IPS-NIHi11 (cell line): Measurements from ENCODE around the gene TMSB10.
A peak's percentile ranks its signal among the peaks of the same experiment; 100 is the strongest.
"Not testable (repeated sequence)": the region's sequence is repeated elsewhere in the genome, so short reads cannot be mapped to it uniquely, and the experiment has no call there.

ENCODE experiments used
- DNase-seq: peaks from one replicate; pipeline ENCODE4 v3.0.0; 2012; ENCODE audit warnings: mixed read lengths, low spot score

TMSB10 gene

GRCh38 chr2:84904717-84905174 lies 710 bp upstream of the TMSB10 start:
- DNase-seq, result peak; percentile 66

DNA sequence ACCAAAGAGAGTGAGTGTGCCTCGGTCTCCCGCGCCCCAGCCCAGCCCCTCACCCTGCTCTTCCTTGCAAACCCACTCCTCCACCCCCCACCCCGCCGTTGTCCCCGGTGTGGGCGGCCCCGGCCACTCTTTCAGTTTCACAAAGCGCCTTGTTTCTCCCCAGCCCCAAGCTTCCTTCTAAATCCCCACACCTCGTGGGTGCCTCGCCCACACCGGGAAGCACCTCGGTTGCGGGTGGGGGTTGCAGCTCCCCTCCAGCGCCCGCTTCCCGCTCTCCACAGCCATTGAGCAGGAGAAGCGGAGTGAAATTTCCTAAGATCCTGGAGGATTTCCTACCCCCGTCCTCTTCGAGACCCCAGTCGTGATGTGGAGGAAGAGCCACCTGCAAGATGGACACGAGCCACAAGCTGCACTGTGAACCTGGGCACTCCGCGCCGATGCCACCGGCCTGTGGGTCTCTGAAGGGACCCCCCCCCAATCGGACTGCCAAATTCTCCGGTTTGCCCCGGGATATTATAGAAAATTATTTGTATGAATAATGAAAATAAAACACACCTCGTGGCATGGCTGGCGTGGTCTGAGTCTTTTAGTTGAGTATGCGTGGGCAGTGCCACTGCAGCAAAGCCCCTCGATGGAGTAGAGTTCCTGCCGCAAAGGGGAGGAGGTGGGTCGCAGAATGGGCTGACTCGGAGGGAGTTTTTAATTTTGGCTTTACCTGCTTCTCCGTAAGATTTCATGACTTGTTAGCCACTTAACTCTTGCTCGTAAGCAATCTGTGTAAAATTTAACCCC lies 848 bp downstream of the TMSB10 start:
- DNase-seq, result peak; percentile 39

DNA sequence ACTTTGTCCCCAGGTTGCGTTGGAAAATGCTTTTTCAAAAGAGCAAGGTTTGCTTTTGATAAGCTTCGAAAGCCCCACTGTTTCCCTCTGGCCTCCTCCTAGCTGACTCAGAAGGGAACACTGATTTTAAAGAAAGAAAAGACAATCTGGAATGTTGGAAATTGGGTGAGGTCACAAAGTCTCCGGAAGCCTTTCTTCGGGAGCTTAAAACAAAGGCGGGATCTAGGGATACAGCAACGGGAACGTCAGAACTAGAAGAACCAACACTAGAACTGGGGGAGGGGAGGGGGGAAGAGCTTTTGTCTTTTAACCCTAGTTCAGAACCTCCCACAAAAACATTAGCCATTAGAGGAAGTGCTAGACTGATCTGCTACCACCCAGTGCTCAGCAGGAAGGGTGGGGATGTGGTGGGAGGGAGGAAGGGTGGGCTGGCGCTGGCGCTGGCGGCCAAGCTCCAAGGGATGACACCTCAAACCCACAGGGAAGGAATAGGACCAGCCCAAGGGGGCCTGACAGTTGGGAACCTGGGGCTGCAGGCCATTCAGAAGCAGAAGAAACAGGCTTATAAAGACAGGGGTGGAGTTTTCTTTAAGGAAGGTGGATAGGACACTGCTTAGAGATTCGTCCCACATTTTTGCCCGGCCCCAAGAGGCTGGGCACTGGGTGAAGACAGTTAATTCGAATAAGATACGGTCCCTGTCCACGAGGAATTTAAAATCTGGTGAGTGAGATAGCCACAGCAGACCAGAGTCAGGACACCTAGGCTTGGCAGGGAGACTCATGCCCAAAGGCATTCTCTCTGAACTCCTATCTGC lies 1.7 kb downstream of the TMSB10 start:
- DNase-seq, result peak; percentile 48

DNA sequence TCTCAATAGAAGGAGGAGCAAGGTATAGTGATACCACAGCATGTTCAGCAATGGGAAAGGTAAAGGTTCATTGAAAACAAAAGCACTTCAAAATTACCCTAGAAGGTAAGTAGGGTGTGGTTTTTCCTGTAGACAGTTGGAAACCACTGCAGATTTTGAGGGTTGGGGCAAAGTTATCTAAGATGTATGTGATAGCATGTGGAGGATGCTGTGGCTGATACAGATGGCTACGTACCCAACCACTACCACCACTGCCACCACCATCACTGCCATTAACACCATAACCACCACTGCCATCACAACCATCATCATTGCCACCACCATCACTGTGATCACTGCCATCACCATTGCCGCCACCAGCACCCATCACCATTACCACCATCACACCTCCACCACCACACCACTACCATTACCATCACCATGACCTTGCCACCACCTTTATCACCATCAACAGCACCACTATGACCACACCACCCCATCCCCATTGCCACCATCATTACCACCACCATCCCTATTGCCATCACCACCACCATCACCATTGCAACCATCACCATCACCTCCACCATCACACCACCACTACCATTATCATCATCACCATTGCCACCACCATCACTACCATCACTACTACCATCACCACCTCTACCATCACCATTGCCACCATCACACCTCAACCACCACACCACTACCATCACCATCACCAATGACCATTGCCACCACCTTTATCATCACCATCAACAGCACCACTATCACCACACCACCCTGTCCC lies 3.7 kb downstream of the TMSB10 start:
- no peak for DNase-seq

GRCh38 chr2:84911135-84911678 lies 5.8 kb downstream of the TMSB10 start:
- no peak for DNase-seq

DNA sequence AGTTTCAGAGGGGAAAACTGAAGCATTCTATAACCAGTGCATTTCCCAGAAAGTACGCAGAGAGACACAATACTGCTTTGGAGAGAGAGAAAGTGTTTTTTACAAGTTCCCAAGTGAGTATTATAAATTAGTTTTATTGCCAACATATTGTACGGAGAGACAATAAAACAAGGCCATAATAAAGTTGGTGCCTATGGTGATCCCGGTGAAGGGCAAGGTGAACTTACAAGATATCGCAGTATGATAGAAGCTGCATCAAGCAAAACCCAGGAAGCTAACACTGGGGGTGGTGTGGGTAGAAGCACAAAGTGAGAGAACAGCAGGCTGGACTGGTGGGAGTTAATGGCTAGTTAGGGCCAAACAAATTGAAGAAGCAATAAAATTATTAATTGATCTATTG lies 7.5 kb downstream of the TMSB10 start:
- no peak for DNase-seq

- DNase-seq, result no peak
Observed at GRCh38 chr2:84914334-84914733, 8.9 kb downstream of the TMSB10 start.

- not testable (repeated sequence) for DNase-seq
Observed at GRCh38 chr2:84915675-84916074, 10.2 kb downstream of the TMSB10 start.

- not testable (repeated sequence) for DNase-seq
Observed at GRCh38 chr2:84917821-84918220, 12.4 kb downstream of the TMSB10 start.

DNA sequence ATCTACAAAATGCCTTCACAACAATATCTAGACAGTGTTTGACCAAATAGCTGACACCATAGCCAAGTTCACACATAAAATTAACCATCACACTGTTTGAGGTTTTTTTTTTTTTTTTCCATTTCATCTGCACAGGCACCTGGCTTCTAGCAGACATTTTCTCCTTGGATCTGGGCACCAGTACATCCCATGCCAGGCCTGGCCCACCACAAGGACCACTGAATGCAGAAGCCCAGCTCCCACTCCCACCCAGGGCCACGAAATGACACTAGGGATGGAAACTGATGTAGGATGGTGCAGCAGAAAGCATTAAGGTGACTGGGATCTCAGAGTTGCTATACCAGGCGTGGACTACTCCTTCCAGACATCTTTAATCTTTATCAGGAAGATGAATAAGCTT lies 13.0 kb downstream of the TMSB10 start:
- no peak for DNase-seq

DNA sequence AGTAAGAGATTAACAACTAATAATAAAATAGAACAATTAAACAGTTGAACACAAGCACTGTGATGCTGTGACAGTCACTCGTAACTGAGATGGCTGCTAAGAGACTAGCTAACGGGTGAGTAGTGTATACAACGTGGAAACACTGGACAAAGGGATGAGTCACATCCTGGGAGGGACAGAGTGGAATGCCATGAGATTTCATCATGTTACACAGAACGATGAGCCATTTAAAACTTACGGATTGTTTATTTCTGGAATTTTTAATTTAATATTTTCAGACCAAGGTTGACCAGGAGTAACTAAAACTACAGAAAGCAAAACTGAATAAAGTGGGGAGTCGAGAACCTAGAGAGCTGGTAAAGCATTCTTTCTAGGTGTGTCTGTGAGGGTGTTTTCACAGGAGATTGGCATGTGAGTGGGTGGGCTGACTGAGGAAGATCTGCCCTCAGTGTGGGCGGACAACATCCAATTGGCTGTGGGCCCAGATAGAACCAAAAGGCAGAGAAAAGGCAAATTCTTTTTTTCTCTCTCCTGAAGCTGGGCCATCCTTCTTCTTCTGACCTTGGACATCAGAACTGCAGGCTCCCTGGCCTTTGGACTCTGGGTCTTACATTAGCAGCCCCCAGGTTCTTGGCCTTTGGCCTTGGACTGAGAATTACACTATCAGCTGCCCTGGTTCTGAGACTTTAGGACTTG lies 14.6 kb downstream of the TMSB10 start:
- DNase-seq, result no peak

DNA sequence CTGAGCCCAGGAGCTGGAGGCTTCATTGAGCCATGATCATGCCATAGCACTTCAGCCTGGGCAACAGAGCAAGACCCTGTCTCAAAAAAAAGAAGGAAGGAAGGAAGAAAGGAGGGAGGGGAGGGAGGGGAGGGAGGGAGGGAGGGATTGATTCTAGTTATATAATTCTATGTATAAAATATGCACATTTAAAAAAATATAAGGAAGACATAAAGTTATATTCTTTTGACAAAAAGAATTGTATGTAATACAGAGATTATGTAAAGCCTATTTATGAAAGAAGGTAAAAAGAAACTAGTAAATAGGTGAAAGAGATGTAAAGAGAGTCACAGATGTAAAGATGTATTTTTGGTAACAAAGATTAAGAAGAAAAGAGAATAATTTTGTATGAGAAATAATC lies 17.6 kb downstream of the TMSB10 start:
- DNase-seq, result no peak

GRCh38 chr2:84924173-84925106 lies 19.0 kb downstream of the TMSB10 start:
- DNase-seq, result no peak

DNA sequence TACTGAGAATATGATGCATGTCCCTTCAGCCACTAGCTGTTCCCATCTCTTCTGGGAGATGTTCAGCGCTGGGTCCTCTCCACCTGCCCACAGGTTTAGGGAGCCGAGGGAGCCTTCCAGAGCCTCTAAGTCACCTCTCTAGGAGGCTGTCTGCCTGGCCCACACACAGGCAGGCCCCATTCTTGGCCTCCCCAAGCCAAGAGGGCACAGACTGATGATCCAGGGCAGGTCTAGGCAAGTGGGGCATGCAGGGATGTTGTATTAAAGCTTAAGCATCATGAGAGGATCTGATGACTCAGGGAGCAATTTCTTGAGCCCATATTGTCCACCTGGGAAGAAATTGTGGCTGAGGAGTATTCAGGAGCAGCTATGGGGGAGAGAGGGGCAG lies 19.9 kb downstream of the TMSB10 start:
- no peak for DNase-seq

DNA sequence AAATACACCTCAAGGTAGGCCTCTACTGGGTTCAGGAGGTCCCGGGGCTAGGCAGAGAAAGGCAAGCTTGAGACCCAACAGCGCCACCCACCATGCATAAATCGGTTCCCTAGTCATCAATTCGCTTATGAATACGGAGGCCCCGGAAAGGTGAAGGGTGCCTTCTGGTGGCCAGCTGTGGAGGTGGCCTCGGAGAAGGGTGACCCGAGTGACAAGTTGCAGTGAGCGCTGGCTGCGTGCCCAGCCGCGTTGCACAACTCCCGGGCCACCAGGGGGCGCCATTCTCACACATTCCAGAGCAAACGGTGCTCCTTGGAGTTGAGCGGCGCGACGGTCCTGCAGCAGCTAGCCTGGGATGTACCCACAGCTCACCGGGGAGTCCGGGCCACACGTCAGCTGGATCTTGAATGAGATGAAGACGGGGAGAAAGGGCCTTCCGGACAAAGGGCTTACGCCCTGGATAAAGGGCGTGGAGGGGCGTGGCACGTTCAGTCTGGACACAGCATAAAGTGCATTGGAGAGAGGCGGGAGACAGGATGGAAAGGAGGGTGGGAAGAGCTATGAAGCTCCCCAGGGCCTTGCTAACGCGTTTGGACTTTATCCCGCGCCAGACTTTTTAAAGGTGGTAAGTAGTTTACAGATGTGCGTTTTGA lies 20.4 kb downstream of the TMSB10 start:
- DNase-seq, result peak; percentile 84

GRCh38 chr2:84927275-84927627 lies 21.8 kb downstream of the TMSB10 start:
- DNase-seq, result no peak

GRCh38 chr2:84931384-84931821 lies 25.9 kb downstream of the TMSB10 start:
- no peak for DNase-seq

DNA sequence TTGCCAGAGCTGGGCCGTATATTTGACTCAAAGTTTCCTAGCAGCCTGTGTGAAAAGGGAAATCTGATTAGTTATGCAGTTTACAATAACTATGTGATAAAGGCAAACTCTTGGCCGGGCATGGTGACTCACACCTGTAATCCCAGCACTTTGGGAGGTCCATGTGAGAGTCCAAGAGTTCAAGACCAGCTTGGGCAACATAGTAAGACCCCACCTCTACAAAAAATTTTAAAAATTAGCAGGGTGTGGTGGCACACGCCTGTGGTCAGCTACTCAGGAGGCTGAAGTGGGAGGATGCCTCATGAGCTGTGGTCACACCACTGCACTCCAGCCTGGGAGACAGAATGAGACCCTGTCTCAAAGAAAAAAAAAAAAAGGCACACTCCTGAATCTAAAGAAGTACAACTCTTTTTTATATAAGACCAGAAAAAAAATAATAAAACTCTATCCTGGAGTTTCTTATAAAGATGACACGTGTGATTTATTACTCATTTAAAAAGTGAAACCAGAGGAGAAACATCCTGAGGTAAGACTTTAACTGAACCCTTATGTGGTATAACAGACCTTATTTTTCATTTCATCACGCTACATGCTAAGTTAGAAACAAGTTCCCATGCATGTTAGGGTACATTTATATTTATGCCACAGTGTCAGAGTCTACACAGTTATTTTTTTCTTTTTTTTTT lies 32.9 kb downstream of the TMSB10 start:
- DNase-seq, result no peak

DNA sequence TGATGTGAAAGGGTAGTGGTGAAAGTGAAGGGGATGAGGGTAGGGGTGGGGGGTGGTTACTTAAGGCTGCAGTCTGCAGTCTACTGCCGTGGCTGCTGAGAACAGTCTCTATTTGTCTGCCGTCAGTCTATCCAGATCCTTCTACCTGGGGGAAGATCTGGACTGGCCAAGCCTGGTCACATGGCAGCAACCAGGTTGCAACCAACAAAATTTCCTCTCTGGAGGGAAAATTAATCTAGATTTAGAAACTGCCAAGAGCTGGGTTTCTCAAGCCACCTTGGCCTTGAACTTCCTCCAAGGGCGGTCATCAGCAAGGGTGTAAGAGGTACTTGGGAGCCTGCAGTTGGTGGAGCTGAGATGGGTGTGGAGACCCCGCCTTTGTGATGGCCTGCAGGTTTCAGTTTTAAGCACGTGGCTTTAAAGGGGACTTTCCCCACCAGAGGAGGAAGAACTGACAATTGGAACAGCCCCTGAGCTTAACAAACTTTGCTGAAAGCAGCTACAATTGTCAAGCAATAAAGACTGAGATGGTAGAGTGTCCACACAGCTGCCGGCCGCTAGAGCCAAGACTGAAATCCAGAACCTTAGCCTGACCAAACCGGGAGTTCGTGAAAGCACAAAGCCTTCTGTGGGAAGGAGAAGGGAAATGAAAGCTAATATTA lies 34.1 kb downstream of the TMSB10 start:
- DNase-seq, result no peak
